PC-3 (cell line): ENCODE data around the gene FOXD2. TPM values are rescaled to one million over a fixed set of nuclear protein-coding genes. Genes with fewer than 3 reads are reported as not detected.

ENCODE experiments used
- ATAC-seq: fragments of 200-7000 bp; cut with Tn5 transposase; 2 replicates; pipeline ENCODE4 v1.9.1; 2020; ENCODE audit warnings: mild to moderate bottlenecking, moderate library complexity
- BruUV-seq: library from RNA; stranded (reverse); fragments of 400-500 nt; replicated peaks from 2 replicates; lab custom pipeline; 2021; lab: Mats Ljungman, UMichigan
- CTCF ChIA-PET: fragments of 300-600 bp; sonication (Branson Sonifier 250); formaldehyde crosslinking; loops from one replicate; lab custom pipeline; 2022; ENCODE audit warnings: antibody characterized with exemption; lab: Charles Lee
- POLR2A ChIA-PET: fragments of 300-600 bp; sonication (Branson Sonifier 250); formaldehyde crosslinking; loops from one replicate; lab custom pipeline; 2022; ENCODE audit warnings: antibody characterized with exemption; ENCODE audit not compliant: unreplicated experiment; lab: Charles Lee
- DNase-seq: peaks from one replicate; pipeline ENCODE4 v3.0.0-alpha.2; 2015
- H2AFZ ChIP-seq: fragments of 300-600 bp; sonication (generic); 2 replicates; pipeline ENCODE4 v1.6.0; 2016; ENCODE audit warnings: antibody characterized with exemption, low read length
- H3F3A ChIP-seq: fragments of 300-600 bp; sonication (generic); one replicate; pipeline ENCODE4 v1.6.0; 2017; ENCODE audit warnings: antibody characterized with exemption, low read length, control low read depth, mild to moderate bottlenecking; ENCODE audit not compliant: unreplicated experiment
- H3K27ac ChIP-seq: fragments of 300-600 bp; sonication (generic); 2 replicates; pipeline ENCODE4 v1.5.1; 2016; ENCODE audit warnings: mild to moderate bottlenecking, low read length
- H3K27me3 ChIP-seq: fragments of 300-600 bp; sonication (generic); 2 replicates; pipeline ENCODE4 v1.6.1; 2016; ENCODE audit warnings: low read length, mixed read lengths
- H3K36me3 ChIP-seq: fragments of 300-600 bp; sonication (generic); 2 replicates; pipeline ENCODE4 v1.6.1; 2016; ENCODE audit warnings: low read depth, mixed run types, low read length, mixed read lengths
- H3K4me1 ChIP-seq: fragments of 300-600 bp; sonication (generic); 2 replicates; pipeline ENCODE4 v1.5.1; 2016; ENCODE audit warnings: low read length; ENCODE audit not compliant: insufficient read depth
- H3K4me2 ChIP-seq: fragments of 300-600 bp; sonication (generic); 2 replicates; pipeline ENCODE4 v1.6.0; 2016; ENCODE audit warnings: low read length
- H3K4me3 ChIP-seq: fragments of 300-600 bp; sonication (generic); 2 replicates; pipeline ENCODE4 v1.5.1; 2016; ENCODE audit warnings: mild to moderate bottlenecking, low read length, mixed read lengths
- H3K79me2 ChIP-seq: fragments of 300-600 bp; sonication (generic); 2 replicates; pipeline ENCODE4 v1.6.1; 2017; ENCODE audit warnings: low read length, mixed read lengths
- H3K9ac ChIP-seq: fragments of 300-600 bp; sonication (generic); 2 replicates; pipeline ENCODE4 v1.6.0; 2016; ENCODE audit warnings: mild to moderate bottlenecking, low read length
- H3K9me2 ChIP-seq: fragments of 300-600 bp; sonication (generic); replicated peaks from 2 replicates; pipeline ENCODE4 v1.6.1; 2016; ENCODE audit warnings: mixed run types, low read length, mixed read lengths
- H3K9me3 ChIP-seq: fragments of 300-600 bp; sonication (generic); 2 replicates; pipeline ENCODE4 v1.6.1; 2016; ENCODE audit warnings: low read length, mixed read lengths
- H4K20me1 ChIP-seq: fragments of 300-600 bp; sonication (generic); 2 replicates; pipeline ENCODE4 v1.6.1; 2016; ENCODE audit warnings: low read length, mixed read lengths
- CTCF ChIP-seq: fragments of 300-600 bp; sonication (generic); conservative IDR thresholded peaks from 2 replicates; pipeline ENCODE4 v1.5.1; 2017; ENCODE audit warnings: antibody characterized with exemption, low read depth, mild to moderate bottlenecking, low read length
- EZH2 ChIP-seq: fragments of 300-600 bp; sonication (generic); IDR thresholded peaks from one replicate; pipeline ENCODE4 v1.6.1; 2017; ENCODE audit warnings: antibody characterized with exemption, mild to moderate bottlenecking, low read length; ENCODE audit not compliant: unreplicated experiment
- EZH2phosphoT487 ChIP-seq: fragments of 300-600 bp; sonication (generic); IDR thresholded peaks from 2 replicates; pipeline ENCODE4 v1.6.1; 2018; ENCODE audit warnings: mild to moderate bottlenecking, antibody characterized with exemption, low read length, borderline replicate concordance
- intact Hi-C: fragments of 100-400 bp; cut with micrococcal nuclease; formaldehyde crosslinking; loops from 2 replicates; pipeline ENCODE4 v1.9.0; 2023
- total RNA-seq: library from RNA; depleted of rRNA; stranded (reverse); fragments of >200 nt; gene quantifications from 2 replicates; pipeline ENCODE4 v1.2.3, GENCODE V29; 2014

Gene FOXD2
- total RNA-seq, 1 experiment from 2014 or later = 0.80 TPM

- Histone ChIP-seq H3K9me2 (no peaks in the 10 kb centered on the region), H3K36me3 (no peaks in the 10 kb centered on the region), H3K4me1 (peaks cover 6% of the 10 kb centered on the region; the same call in 1 of the 2 replicates), H3K4me3 (no peak overlapping the region), H3K9me3 (no peaks in the 10 kb centered on the region), H3K27ac (no peak overlapping the region), H3K27me3 (no peaks in the 10 kb centered on the region), H2AFZ (no peak overlapping the region), H4K20me1 (no peaks in the 10 kb centered on the region), H3K79me2 (no peaks in the 10 kb centered on the region), H3F3A (no peaks in the 10 kb centered on the region), H3K4me2 (no peak overlapping the region), H3K9ac (no peak overlapping the region)
- intact Hi-C loops = no loop called here
- no peak for TF ChIP-seq EZH2
- no peak for TF ChIP-seq CTCF
- ChIA-PET POLR2A (no interaction called here), CTCF (interaction anchor here (0.6 kb wide), 1 partner anchor 241 kb away, joined by 3 read pairs; no protein-coding TSS in a partner anchor)
- no peak for ATAC-seq
- DNase-seq = no peak
- no TSS peak for BruUV-seq
Measured at GRCh38 chr1:47440599-47441081, 2.8 kb downstream of the FOXD2 start.

- H3K9me3 ChIP-seq = no peaks in the 10 kb centered on the region
- TF ChIP-seq EZH2phosphoT487 (no peak), CTCF (no peak), EZH2 (no peak)
- H3K27ac ChIP-seq = no peak overlapping the region
- no peak overlapping the region for H3K4me3 ChIP-seq
- no peak for ATAC-seq
- no peak overlapping the region for H2AFZ ChIP-seq
- intact Hi-C loops = no loop called here
- H3K9me2 ChIP-seq = no peaks in the 10 kb centered on the region
- no peaks in the 10 kb centered on the region for H3K4me1 ChIP-seq
- H3K79me2 ChIP-seq = no peaks in the 10 kb centered on the region
- POLR2A ChIA-PET = no interaction called here
- CTCF ChIA-PET = no interaction called here
- H4K20me1 ChIP-seq = no peaks in the 10 kb centered on the region
- no peaks in the 10 kb centered on the region for H3K36me3 ChIP-seq
- H3K27me3 ChIP-seq = peaks cover 4% of the 10 kb centered on the region
- no peak for DNase-seq
- no TSS peak for BruUV-seq
- H3K9ac ChIP-seq = no peak overlapping the region
- H3K4me2 ChIP-seq = no peak overlapping the region
- no peaks in the 10 kb centered on the region for H3F3A ChIP-seq
Measured at GRCh38 chr1:47441450-47442106, 3.7 kb downstream of the FOXD2 start.

GRCh38 chr1:47442202-47442601 is 4.4 kb downstream of the FOXD2 start:
- intact Hi-C loops = no loop called here

More at GRCh38 chr1:47442202-47442601, 4.4 kb downstream of the FOXD2 start:
- no peak overlapping the region for H3K4me2 ChIP-seq
- no peaks in the 10 kb centered on the region for H3K9me3 ChIP-seq
- POLR2A ChIA-PET = no interaction called here
- no peaks in the 10 kb centered on the region for H3K9me2 ChIP-seq
- ATAC-seq (no peak), DNase-seq (no peak)
- H3K4me3 ChIP-seq = no peak overlapping the region
- H3K4me1 ChIP-seq = no peaks in the 10 kb centered on the region
- CTCF ChIA-PET = no interaction called here
- H4K20me1 ChIP-seq = no peaks in the 10 kb centered on the region
- no peak overlapping the region for H3K27ac ChIP-seq
- no peaks in the 10 kb centered on the region for H3F3A ChIP-seq
- peaks cover 11% of the 10 kb centered on the region for H3K27me3 ChIP-seq
- H3K9ac ChIP-seq = no peak overlapping the region
- no peak overlapping the region for H2AFZ ChIP-seq
- no peaks in the 10 kb centered on the region for H3K79me2 ChIP-seq
- no peaks in the 10 kb centered on the region for H3K36me3 ChIP-seq
- TF ChIP-seq CTCF (no peak), EZH2 (no peak), EZH2phosphoT487 (no peak)
- no TSS peak for BruUV-seq
